T-helper 1 cell (primary cell): Measurements from ENCODE around the gene KL.

Experiments
- DNase-seq, 5 donors: peaks; one replicate each; pipeline ENCODE4 v3.0.0-alpha.2; 2012 to 2020
- total RNA-seq, 4 donors: gene quantifications; one replicate each; lab custom pipeline; 2026; lab: John Stamatoyannopoulos, UW

The KL gene
- 0 to 0.15 (median 0.08) reads per million in 4 donors for total RNA-seq

- peak in 1 of 5 donors; percentile 38 for DNase-seq
Observed at GRCh38 chr13:33016414-33017322, at the start of gene KL. TSS of gene KL (plus strand) at chr13:33016423. CDS start at chr13:33016441, 18 bp downstream.

- DNase-seq: no peak
Observed at GRCh38 chr13:32967584-32968182, 48.5 kb upstream of the KL start.

- DNase-seq: no peak
Observed at GRCh38 chr13:32968316-32968715, 47.9 kb upstream of the KL start.

GRCh38 chr13:32968793-32969192 is 47.4 kb upstream of the KL start:
- DNase-seq: no peak

GRCh38 chr13:32969516-32969941 is 46.7 kb upstream of the KL start:
- peak in 1 of 5 donors; percentile 24 for DNase-seq

- no peak for DNase-seq
Observed at GRCh38 chr13:32976056-32976805, 40.0 kb upstream of the KL start.

GRCh38 chr13:32976912-32977311 is 39.3 kb upstream of the KL start:
- DNase-seq: no peak

- DNase-seq: no peak
Observed at GRCh38 chr13:32977321-32977720, 38.9 kb upstream of the KL start.

GRCh38 chr13:32978278-32978677 is 37.9 kb upstream of the KL start:
- DNase-seq: no peak

- DNase-seq: no peak
Observed at GRCh38 chr13:32983058-32983457, 33.2 kb upstream of the KL start.

GRCh38 chr13:32984857-32985626 is 31.2 kb upstream of the KL start:
- DNase-seq: no peak

GRCh38 chr13:32986552-32986951 is 29.7 kb upstream of the KL start:
- DNase-seq: no peak

- DNase-seq: no peak
Observed at GRCh38 chr13:32987462-32987861, 28.8 kb upstream of the KL start.

GRCh38 chr13:32988608-32989289 is 27.5 kb upstream of the KL start:
- peak in 1 of 5 donors; percentile 4 for DNase-seq

GRCh38 chr13:32989290-32989667 is 26.9 kb upstream of the KL start:
- DNase-seq: no peak

- no peak for DNase-seq
Observed at GRCh38 chr13:32989942-32990341, 26.3 kb upstream of the KL start.

GRCh38 chr13:32993145-32993544 is 23.1 kb upstream of the KL start:
- no peak for DNase-seq

GRCh38 chr13:32997399-32997798 is 18.8 kb upstream of the KL start:
- DNase-seq: no peak

GRCh38 chr13:32998966-32999365 is 17.3 kb upstream of the KL start:
- no peak for DNase-seq

GRCh38 chr13:33000365-33000764 is 15.9 kb upstream of the KL start:
- no peak for DNase-seq

GRCh38 chr13:33003458-33004019 is 12.7 kb upstream of the KL start:
- DNase-seq: no peak

- DNase-seq: no peak
Observed at GRCh38 chr13:33004511-33004910, 11.7 kb upstream of the KL start.
